Stimulated activated CD8-positive, alpha-beta memory T cell treated with anti-CD3 and anti-CD28 coated beads, Interleukin-2, amount 100 ng/mL, for 48 hours (primary cell): ENCODE data around the gene HOXC4.
"Not testable (repeated sequence)": the region's sequence is repeated elsewhere in the genome, so short reads cannot be mapped to it uniquely, and the experiment has no call there.

Experiments used
- DNase-seq, 2 donors: peaks; one replicate each; pipeline ENCODE4 v3.0.0-alpha.2; 2020; ENCODE audit warnings: low read depth in 2 of 2

Gene HOXC4

DNA sequence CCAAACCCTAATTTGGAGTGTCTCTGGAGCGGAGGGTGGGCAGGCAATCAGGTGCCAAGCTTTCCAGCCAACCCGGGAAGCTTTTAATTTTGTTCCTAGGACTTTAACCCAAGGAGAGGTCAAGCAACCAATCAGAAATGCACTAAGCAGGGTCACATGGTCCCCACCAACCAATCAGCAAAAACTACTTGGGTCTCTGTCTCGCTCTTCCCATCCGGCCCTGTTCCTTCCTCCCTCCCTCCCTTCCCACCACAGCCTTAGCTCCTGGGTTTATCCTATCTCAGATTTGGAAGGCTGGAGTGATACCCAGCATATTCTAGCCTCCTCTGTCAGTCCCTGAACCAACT, 13.5 kb upstream of the HOXC4 start:
- no peak for DNase-seq

DNA sequence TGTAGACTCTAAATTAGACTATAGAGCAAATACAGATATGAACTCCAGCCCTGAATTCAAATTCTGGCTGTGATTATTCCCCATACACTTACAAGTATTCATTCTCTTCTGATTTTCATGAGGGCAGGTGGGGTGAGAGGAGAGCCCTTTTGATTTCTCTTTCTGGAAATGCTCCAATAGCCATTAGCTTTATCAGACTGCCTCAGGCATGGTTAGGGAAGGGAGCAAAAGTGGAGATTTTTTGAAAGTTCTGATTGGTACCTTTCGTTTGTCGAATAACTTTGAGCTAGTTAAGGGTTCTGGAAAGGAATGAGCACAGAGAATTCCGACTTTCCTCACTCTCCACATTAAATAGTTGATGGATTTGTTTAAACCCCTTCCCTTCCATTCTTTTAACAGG, 13.0 kb upstream of the HOXC4 start:
- DNase-seq: no peak

DNA sequence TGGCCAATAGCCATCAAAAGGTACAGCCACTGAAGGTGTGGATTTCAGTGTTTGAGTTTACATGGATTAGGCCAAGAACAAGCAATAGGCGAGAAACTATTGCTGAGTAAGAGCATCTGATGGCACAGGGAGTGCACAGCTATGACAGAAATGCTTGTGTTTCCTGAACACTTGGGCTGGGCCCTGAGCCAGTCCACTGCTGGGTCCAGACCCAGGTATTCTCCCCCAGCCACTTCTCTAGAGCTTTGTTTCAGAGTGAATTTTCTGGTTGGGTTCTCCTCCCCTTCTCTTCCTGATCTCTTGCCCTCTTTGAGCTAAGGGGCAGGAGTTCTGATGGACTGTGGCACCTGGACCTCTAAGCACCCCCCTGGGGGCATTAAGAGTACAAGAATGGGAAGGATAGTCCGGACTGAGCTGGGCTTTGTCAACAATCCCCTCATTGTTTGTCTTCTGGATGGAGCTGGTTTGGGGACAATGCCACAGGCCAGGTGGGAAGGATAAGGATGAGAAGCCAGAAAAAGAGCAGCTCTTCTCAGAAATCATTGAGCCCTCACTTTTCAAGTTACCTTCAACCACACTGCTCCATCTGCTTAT, 12.4 kb upstream of the HOXC4 start:
- no peak for DNase-seq

DNA sequence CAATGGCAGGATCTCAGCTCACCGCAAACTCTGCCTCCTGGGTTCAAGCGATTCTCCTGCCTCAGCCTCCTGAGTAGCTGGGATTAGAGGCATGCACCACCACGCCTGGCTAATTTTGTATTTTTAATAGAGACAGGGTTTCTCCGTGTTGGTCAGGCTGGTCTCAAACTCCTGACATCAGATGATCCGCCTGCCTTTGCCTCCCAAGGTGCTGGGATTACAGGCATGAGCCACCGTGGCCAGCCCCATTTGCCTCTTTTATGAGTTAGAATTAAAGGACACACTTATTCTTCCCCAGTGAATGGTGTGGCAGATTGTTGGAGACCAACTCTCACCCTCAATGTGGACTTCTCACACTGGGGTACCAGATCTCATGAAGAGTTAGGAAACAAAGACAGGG, 11.6 kb upstream of the HOXC4 start:
- DNase-seq: not testable (repeated sequence)

- no peak for DNase-seq
Measured at GRCh38 chr12:54042970-54043853, 10.4 kb upstream of the HOXC4 start.

DNA sequence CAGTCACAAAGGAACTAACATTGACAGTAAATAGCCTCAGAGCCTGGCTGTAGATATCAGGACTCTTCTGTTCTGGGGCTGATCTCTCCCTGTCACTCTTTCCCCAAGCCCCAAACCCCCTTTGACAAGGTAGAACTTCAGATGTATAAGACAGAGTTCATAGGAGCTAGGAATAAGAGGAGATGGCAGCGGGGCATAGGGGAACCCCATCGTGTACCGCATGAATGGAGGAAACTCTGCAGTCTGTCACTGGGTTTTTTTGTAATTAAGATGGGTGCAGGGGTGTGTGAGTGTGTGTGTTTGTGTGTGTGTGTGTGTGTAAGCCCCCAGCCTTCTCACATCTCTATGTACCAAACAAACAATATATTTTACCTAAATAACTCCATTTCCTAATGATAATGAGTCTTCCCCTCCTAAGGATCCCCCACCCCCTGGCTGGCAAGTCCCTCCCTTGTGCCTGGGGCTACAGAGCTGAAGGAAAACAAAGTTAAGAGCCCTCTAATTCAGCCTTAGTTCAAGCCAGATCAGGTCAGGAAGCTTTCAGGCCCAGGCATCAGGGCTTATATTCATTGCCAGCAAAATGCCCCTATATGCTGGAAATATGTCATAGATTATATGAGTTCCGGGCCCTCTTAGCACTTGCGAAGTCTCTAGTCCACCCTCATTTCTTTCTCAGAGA, 9.1 kb upstream of the HOXC4 start:
- DNase-seq: no peak

DNA sequence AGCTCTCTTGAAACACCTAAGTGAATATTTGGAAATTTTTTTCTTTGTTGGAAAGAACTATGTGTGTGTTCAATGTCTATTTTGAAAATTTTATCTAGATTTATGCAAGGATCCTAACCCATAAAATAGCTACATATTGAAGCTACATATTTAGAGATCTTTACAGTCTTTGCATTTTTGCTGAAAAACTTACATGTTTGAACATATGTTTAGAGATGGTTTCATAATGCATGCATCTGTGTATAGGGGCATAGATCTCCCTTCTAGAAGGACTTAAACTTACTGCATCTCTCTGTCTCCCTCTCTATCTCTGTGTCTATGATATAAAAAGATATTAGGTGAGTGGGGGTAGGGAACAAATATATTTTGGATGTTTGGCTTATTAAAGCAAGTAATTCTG, 8.2 kb upstream of the HOXC4 start:
- DNase-seq: no peak

GRCh38 chr12:54045868-54046521, 7.6 kb upstream of the HOXC4 start:
- no peak for DNase-seq

DNA sequence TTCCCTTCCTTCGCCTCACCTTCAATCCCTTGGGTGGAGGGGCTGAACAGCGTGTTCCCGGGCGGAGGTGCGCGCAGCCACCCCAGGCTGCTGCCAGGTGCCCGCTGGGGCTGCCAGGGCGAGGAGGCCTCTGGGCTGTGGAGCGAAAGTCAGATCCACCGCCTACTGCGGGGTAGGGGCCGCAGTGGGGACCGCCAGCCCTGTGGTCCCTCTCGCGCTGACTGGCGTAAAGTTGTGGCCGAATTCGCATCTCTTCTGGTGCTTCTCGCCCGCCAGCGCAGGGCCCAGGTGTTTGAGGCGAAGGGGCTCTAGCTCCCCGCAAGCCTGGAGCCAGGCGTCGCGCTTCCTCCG, 6.9 kb upstream of the HOXC4 start:
- DNase-seq: no peak

DNA sequence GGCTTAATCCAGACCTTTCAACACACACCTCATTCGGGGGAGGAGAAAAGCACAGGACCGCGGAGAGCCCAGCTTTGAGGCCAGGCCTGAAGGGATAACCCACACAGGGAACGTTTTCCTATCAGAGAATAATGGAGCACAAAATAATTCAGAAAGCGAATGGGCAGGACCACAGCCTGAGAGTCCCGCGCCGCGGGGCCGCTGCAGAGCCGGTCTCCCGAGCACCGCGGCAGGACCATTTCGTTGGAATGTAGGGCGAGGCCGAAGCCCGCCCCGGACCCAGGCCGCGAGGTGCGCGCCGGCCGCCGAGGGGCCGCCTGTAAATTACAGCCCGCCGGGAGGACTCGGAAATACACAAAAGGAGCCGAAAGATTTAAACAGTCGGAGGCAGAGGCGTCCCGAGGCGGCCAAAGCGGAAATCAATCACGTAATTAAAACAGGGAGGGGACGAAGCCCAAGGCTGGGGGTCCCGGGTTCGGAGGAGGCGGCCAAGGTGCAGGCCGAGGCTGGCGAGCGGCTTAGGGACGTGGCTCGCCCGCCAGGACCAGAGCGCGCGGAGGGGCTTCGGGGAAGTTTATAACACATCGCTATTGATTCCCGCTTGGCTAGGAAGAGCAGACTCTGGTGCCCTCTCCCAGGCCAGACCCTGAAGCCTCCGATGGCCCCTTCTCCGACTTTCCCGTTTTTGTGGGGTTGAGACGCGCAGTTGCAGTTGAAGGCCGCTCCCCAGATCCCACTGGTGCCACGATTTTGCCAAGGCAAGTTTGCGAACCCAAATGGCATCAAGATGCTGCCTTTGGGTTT, 6.3 kb upstream of the HOXC4 start:
- no peak for DNase-seq

DNA sequence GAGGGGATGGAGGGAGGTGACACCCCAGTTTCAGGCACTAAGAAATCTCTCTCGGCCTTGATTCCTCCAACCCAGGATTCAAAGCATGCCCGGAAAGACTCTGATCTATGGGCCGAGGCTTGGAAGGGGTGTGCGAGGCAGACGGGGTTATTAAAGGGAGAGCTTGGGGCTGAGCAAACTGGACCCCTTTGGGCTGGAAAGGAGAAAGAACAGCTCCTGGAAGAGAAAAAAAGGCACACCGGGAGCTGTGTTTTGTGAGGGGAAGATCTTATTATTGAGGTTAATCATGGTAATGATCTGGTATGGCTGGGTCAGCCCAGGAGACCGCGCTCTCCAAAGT, 5.7 kb upstream of the HOXC4 start:
- no peak for DNase-seq

DNA sequence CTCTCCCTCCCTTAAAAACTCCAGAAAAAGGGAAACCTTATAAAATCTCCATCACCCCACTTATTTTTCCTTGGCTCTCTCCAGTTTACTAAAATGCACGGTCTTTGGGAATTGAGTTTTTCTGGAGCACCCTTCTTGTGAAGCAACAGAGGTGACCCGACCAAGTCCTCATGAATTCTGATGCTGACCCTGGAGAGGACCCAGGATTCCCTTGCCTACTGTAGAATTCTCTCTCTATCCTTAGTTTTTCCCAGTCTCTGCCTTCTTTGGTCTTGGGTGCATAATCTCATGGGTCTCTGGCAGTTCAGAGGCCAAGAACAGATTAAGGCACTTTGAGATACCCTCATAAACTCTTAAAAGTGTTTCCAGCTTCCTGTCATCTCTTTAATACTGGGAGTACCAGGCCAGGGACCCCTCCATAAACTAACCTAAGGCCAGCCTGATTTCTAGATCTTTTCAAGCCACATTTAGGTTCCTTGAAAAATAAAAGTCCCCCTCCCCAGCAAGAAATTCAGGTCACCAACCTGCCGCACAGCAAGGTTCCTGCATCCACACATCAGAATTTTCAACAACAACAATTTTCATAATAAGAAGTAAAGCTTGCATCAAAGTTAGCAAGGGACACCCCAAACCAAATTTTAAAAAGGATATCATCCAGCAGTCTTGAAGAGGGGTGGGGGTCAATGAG, 5.1 kb upstream of the HOXC4 start:
- no peak for DNase-seq

- no peak for DNase-seq
Measured at GRCh38 chr12:54049108-54049507, 4.5 kb upstream of the HOXC4 start.

- no peak for DNase-seq
Measured at GRCh38 chr12:54050482-54050810, 3.2 kb upstream of the HOXC4 start.

- no peak for DNase-seq
Measured at GRCh38 chr12:54051026-54051842, 2.4 kb upstream of the HOXC4 start.

DNA sequence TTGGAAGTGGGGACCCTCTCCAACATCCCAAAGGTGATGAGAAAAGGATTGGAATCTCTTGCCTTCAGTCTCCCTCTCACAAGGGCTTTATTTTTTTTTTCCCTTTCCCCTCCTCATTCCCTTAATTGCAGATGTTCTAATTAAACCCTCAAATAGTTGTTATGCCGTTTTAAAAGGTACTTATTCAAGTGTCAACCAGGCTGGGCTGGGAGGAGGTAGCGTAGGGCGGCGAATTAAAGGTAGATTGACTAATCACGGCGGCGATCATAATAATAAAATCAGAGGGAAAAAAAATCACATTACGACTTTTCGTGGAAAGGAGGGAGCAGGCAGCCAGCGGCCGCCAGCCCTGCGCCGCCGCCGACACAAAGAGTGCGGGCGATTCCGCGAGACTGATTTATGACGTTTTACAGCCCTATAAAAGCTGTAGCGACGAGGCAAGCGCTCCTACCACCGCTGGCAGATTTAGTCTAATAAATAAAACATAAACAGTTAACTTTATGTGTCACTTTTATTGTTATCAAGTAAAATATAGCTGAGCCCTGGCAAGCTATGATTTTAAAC, 1.7 kb upstream of the HOXC4 start:
- no peak for DNase-seq

DNA sequence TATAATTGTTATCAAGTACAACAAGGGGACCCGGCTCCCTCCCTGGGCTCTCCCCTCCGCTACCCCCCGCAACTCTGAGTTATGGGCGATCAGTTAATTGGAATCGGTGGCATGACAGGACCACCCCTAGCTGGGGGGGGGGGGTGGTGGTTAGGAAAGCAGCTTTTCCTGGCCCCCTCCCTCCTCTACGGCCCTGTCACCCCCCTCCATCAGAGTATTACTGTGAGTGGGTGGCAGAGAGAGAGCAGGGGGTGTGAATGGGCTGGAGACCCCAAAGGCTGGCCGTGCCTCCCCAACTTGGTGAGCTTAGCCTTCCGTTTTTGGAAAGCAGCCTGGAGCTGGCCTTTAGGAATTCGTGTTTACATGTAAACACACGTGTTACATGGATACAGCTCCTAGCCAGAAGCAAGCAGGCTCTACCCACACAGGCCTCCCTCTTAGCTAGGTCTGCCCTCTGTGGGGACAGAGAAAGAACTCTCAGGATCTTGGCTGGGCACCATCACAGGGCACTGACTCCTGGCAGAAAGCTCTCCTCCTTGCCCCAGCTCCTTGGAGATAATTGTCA, 1.1 kb upstream of the HOXC4 start:
- DNase-seq: no peak

GRCh38 chr12:54053003-54053750, 458 bp upstream of the HOXC4 start:
- DNase-seq: no peak

GRCh38 chr12:54054742-54055194, 1.1 kb downstream of the HOXC4 start:
- no peak for DNase-seq
